Stimulated activated CD8-positive, alpha-beta memory T cell treated with anti-CD3 and anti-CD28 coated beads, Interleukin-15, amount 100 ng/mL, for 24 hours (primary cell): ENCODE data around the gene SPAG16.
A peak's percentile ranks its signal among the peaks of the same experiment; 100 is the strongest.

Experiments used
- DNase-seq: peaks from one replicate; pipeline ENCODE4 v3.0.0-alpha.2; 2020; ENCODE audit warnings: low read depth

Gene SPAG16

DNA sequence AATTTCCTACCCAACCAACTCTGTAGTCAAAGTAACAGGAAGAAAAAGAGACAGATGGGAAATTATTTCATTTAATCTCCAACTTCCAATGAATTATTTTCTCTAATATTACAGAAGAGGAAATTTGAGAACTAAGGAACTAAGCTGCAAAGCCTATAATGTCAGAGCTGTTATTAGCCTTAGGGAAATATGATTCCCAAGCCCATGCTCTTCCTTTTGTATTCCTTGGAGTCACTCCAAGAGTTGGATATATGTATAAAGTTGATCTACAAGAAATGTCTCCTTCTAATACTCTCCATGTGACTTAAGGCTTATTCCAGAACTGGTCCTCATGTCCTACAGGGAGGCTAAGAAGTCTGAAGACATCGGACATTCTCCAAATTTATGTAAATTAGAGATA lies 1095.0 kb downstream of the SPAG16 start:
- no peak for DNase-seq

- no peak for DNase-seq
Observed at GRCh38 chr2:214380681-214381080, 1096.4 kb downstream of the SPAG16 start.

DNA sequence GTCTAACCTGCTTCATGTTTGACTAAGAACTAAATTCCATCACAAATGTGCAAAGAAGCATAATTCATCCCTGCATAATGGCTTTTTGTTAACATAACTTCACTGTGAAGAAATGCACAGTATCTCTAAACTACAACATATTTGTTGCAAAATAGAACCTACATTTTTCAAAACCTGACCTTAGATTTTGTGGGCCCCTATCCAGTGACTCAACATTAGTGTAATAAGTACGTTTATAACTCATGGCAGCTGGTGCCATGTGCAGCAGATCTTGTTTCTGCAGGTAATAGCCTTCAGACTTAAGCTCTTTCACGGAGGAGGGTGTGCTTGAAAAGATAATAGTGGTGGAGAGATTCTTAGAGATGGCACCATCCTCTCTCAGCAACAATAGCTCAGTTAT lies 1098.0 kb downstream of the SPAG16 start:
- DNase-seq: no peak

GRCh38 chr2:214386720-214387119 lies 1102.5 kb downstream of the SPAG16 start:
- DNase-seq: no peak

- DNase-seq: no peak
Observed at GRCh38 chr2:214389334-214389733, 1105.1 kb downstream of the SPAG16 start.

GRCh38 chr2:214393796-214394195 lies 1109.5 kb downstream of the SPAG16 start:
- no peak for DNase-seq

GRCh38 chr2:214395040-214395439 lies 1110.8 kb downstream of the SPAG16 start:
- no peak for DNase-seq

DNA sequence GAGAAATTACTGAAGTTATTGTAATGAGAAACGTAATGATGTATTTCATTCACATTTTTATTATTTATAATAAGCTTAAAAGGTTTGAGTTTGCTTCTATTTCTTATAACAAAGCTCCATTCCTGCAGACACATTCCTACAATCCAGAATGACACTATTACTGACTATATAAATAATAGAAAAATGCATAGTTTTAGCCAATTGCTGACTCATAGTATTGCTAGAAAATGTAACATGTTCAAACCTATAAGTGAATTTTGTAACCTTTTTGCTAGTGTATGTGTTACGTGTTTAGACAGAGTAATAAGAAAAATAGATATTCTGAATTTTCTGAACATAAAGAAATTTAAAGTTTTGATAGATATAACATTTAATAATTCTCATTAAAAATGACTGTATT lies 1117.3 kb downstream of the SPAG16 start:
- DNase-seq: no peak

DNA sequence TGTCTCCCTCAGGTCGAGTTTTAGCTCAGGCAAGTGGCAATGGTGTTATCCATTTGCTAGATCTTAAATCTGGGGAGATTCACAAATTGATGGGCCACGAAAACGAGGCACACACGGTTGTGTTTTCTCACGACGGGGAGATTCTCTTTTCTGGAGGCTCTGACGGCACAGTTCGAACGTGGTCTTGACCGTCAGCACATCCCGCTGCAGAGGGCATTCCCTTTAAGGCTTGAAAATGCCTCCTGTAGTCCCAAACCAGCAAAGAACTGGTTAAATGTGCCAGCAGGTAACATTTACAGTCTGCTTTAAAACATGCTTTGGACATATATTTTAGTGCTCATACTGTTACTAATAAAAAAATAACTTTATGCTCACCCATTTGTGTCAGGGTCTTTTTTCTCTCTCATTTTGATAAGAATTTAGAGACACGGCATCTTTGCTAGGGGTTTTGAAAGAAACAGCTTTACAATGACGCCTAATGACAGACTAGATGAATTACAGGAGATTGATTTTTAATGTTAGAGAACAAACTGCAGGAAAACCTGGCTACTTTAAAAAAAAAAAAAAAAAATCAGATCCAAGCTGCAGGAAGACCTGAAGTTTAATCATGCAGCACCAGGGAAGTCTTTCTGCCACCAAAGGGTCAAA lies 1126.0 kb downstream of the SPAG16 start:
- DNase-seq: no peak

DNA sequence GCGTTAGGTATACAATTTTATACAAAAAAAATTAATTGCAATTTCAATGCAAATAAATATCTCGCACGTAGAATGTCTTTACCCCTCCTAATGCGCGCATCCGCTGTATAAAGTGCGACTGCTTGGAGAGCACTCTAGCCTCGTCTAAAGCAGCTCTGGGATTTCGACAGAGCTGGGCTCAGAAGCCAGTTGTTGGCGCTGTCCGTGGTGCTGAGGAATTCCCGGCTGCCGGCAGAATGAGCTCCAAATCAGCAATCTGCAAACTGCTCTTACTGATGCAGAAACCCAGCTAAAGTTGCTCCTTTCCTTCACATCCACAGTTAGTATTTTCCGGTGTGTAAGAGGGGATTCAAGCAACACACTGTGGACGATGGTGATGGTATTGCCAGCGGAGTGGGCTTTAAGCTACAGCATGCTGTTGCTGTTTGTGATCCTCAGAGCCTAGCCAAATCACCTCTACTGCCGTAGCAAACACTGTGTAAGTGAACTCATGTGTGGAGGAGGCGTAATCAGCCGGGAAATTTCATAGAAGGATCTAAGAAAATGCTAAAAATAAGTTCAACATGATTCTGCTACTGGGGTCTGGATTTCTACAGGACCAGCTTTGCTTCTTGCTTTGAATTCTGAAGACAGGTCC lies 1126.8 kb downstream of the SPAG16 start, which contains the start of gene VWC2L:
Gene VWC2L, plus strand, starts transcription at position 137 of the 637 bp plus-strand sequence. CDS start 3,140 bp downstream, outside the sequence.
- peak; percentile 5 for DNase-seq

DNA sequence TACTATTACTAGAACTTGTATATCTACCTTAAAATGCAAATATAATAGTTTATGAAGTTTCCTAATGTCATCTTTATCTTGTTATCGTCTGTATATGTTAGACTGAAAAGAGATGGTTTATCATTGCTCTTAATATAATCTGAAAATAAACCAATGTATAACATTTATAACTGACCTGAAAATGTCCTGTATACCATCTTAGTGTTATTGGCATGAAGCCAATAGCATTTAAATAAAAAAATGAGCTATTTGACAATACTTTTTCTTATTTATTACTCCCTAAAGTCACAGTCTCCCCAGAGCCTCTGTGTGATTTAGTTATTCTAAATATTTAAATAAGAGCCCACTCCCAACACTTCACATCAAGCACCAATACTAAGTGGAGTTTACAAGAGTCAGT lies 1128.4 kb downstream of the SPAG16 start:
- DNase-seq: no peak

DNA sequence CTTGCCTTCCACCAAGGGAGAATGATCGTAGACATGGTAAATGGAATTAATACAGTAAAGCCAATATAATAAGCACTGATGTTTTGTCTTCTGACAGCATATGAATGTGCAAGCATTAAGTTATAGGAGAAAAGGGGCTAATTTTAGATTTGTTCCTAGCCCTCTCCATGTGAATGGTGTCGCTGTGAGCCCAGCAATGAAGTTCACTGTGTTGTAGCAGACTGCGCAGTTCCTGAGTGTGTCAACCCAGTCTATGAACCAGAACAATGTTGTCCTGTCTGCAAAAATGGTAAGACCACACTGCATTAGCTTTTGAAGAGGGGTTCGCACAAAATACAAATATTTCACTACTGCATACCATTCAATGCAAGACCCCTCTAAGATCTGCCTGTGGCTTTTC lies 1152.2 kb downstream of the SPAG16 start:
- DNase-seq: no peak

DNA sequence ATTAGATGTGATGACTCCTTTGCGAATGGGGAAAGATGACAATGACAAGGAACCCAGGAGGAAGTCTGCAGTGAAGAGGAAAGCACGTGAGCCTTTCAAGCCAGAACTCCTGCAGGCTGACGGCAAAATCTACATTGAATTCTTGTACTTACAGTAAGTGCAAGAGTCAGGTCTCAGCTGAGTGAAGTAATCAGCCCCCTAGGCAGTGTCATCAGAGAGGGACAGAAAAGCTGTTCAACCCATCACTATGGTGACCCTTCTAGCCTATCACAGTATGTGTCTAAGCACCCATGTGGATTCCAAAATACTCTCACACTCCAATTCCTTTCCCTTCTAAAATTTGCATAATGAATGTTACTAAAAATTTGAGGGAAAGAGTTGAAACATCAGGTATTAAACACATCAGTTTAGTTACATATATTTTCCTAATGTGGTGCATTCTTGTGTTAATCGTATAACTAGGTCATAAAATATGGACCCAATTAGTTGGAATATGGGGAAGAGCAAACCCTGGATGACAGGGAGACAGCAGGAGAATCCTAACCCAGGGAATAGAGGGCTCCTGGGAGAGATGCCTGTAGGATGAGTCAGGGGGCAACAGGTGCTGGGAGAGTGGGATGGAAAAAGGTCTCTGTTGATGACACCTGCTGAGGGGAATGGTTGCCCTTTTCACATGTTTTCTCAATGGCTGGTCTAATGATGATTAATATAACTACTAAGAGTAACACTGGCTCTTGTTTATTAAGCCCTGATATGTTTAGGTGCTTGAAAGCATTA lies 1166.0 kb downstream of the SPAG16 start:
- no peak for DNase-seq

- DNase-seq: no peak
Observed at GRCh38 chr2:214451516-214452275, 1167.4 kb downstream of the SPAG16 start.
